NCI-H2196 (cell line): Measurements from ENCODE around the gene KBTBD8.

Source experiments
- DNase-seq: peaks from one replicate; lab custom pipeline; 2025; ENCODE audit not compliant: unreplicated experiment; lab: John Stamatoyannopoulos, UW

The KBTBD8 gene

DNA sequence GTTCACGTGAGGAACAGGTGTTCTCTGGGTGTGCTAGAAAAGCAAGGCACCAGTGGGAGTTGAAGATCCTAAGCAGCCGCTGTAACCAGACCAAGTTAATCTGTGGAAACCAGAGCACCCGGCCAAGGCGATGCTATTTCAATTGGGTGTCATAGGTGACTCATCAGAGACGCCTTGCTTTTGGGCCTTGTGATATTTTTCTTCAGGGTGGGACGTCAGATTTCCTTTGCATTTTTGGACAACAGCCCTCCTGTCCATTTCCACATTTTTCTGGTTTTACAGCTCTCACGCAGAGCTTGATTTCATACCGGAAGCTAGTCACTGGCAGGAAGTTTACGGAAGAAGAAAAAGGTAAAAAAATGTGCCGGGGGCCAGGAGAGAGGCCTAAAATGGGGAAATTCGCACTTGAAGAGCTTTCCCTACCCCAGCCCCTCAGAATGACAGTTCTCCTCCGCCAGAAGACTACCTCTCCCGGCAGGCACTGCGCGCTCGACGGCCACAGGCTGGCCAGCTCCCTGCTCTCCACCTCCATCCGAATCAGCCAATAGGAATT is 471 bp upstream of the KBTBD8 start:
- DNase-seq = no peak

DNA sequence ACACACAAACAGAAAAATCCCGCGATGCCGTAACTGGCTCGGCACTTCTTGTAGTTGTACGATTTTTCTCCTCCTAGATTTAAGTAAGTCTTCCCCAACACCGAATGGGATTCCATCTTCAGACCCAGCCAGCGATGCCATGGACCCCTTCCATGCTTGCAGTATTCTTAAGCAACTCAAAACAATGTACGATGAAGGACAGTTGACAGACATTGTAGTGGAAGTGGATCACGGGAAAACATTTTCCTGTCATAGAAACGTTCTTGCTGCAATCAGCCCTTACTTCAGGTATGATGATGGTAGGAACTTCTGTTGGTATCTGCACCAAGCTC is 763 bp downstream of the KBTBD8 start:
- no peak for DNase-seq

GRCh38 chr3:67000009-67000408 is 1.9 kb downstream of the KBTBD8 start:
- DNase-seq = no peak

GRCh38 chr3:67001086-67001861 is 3.2 kb downstream of the KBTBD8 start:
- no peak for DNase-seq

- DNase-seq = no peak
These were observed 7.9 kb downstream of the KBTBD8 start for GRCh38 chr3:67005974-67006373.

DNA sequence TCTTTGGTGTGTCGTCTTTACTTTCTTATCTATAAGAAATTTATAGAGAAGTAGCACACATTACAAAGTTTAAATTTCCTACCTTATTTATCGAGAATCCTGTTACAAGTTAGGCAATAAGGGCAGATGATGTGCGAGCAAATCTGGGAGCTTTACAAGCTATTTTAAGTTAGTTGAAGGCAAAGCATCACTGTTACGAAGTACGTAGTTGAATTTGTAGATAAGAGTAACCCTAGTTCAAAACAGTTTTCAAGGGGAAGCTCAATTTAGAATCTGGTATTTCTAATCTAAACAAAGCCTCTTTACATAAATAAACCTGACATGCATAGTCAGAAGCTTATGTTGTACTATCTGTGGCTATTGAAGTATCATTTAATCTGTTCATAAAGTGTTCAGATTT is 8.4 kb downstream of the KBTBD8 start:
- DNase-seq = no peak

- DNase-seq = no peak
These were observed 10.3 kb downstream of the KBTBD8 start for GRCh38 chr3:67008388-67008787.

- DNase-seq = no peak
These were observed 11.6 kb downstream of the KBTBD8 start for GRCh38 chr3:67009716-67010115.

DNA sequence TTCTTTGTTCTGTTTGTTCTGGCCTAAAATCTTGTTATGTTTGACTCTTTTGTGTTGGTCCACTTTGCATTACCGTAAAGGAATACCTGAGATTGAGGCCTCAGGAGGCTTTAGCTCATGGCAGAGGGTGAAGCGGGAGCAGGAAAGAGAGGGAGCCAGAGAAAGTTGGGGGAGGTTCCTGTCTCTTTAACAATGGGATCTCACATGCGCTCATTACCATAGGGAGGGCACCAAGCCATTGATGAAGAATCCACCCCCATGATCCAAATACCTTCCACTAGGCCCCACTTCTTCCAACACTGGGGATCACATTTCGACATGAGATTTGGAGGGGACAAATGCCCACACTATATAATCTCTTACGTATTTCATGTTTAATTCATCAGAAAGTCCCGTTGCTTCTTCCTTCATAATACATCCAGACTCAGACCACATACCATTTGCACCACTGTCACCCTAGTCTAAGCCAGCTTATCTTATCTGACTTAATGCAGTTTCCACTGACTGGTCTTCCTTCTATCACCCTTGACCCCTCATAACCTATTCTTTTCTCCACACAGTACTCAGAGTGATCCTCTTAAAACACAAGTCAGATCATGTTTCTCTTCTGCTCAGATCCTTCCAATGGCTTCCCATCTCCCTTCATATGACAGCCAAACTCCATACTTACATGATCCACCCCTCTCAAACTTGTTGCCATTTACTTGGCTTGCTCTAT is 13.5 kb downstream of the KBTBD8 start:
- DNase-seq = no peak

- no peak for DNase-seq
These were observed 14.5 kb downstream of the KBTBD8 start for GRCh38 chr3:67012564-67012963.

DNA sequence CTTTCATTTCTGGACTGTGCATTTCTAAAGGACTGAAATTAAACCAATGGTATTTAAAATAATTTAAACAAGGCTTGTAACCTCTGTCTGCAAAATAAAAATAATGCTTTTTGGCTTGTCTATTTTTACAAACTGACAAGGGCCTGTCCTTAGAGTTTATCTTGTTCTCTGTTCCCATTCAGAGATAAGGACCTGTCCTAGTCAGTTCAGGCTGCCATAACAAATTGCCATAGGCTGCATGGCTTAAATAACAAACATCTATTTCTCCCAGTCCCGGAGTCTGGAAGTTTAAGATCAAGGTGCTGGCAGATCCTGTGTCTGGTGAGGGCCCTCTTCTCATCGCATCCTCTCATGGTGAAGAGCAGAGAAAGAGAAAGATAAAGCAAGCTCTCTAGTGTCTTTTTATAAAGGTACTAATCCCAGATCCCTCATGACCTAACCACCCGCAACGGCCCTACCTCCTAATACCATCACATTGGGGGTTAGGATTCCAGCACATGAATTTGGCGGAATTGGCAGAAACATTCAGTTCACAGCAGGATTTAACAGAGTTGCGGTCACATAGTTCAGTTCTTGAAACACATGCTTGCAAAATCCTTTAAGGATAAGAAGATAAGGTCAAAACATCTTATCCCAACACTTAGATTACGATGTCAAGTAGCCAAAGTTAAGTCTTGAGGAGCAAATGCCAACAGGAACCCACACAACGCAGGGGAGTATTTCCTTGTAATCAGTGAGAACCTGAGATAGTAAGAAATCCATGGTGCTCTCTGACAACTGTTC is 17.8 kb downstream of the KBTBD8 start:
- no peak for DNase-seq

DNA sequence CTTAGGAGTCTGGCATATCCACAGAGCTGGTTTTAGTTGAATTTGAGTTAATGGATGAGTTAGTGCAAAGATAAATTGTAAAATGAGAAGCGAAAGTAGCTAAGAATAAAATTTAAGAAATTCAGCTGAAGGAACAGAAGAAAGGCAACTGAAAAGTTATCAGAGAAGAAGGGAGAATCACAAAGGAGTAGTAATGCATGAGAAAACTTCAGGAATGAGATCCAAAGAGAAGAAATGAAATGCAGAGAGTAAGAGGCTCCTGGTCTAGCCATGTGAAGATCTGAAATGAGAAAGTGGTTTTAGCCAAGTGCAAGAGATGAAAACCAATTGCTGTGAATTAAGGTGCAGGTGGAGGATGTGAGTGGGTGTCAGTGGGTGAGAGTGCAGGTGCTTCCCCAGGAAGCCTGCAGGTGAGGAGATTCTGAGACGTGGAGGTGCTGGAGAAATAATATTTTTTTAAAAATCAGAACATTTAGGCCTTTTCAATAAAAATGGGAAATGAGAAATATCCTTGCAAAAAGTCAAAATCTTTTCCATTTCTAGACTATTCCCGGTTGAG is 18.5 kb downstream of the KBTBD8 start:
- DNase-seq = no peak

GRCh38 chr3:67017211-67017610 is 19.1 kb downstream of the KBTBD8 start:
- DNase-seq = no peak

DNA sequence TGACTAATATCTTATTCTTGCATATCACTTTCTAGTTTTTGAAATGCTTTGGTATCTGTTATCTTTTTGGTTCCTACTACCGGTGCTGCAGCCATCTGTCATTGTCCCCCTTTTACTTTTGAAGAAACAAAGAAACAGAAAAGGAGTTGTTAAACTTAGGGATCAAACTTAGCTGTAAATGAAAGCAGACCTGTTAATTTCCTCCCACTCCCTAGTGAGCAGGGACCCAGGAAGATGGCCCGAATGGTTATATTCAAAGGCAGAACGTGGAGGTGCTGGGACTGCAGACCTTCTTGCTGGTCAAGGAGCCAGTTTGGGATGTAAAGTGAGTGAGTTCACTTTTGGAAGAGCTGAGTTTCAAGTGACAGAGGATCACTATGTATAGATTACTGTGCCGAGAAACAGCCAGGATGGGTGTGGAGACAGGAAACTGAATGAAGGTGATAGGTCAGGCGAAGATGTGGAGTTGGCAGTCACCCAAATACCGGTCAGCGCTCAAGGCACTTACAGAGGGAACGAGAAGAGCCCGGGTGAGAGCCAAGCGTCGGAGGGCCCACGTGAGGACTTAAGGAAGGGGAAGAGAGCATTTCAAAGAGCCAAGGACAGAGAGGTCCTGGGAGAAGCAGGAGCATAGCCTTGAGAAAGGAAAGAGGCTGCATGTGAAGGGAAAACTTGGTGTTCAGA is 20.1 kb downstream of the KBTBD8 start:
- DNase-seq = no peak

DNA sequence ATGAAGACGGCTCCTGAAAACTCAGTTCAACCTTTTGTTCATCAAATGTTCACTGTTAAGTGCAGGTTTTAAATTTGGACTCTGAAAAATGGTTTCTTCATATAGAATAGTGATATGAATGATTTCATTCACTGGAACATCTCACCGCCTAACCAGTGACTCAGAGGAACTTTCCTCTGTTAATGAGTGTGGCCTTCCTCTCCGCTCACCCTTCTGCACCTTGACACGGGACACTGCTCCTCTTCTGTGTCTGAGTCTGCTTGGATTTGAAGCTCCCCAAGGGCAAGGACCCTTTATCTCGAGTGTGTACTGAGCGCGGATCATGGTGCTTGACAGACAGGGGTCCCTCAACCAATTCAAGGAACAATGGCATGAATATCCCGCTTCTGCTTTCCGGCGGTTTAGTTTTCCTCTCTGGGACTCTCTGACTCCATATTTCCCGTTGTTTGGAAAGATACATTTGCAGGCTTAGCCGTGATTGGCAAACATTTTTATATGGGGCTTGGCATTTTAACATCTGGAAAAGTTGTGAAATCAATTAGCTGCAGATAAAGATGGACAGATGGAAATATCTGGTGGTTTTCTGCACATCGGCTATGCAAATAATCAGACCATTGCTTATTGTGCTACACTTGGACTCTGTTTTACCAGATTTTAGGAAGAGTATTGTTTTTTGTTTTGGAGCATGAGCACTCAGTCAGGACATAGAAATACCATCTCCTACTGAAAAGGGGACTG is 20.9 kb downstream of the KBTBD8 start:
- DNase-seq = no peak

GRCh38 chr3:67028001-67028784 is 30.1 kb downstream of the KBTBD8 start:
- DNase-seq = no peak

- DNase-seq = no peak
These were observed 33.0 kb downstream of the KBTBD8 start for GRCh38 chr3:67030785-67031740.

DNA sequence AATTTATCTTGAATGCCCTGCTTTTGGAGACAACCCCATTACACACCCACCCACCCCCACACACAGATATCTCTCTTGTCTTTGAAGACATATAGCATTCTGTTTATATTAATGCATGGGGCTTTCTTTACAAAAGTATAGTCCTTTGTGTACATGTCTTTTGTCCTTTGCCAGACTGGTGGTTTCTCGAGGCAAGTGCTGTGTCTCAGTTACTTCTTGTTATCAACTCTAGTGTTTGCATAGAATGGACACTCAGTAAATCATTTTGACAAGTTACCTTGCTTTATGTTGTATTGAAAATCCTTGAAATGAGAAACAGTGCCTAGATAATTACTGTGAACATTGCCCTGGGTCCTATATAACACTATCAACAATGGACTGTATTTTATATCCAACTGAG is 33.9 kb downstream of the KBTBD8 start:
- no peak for DNase-seq
